Gastrocnemius medialis (tissue), 4 donors: ENCODE data around the gene RABAC1.

Source experiments
- CTCF ChIP-seq, 5 experiments: fragments of 450-650 bp in 3 of 5; fragments of 200-600 bp in 2 of 5; sonication (generic) in 2 of 5; IDR thresholded peaks in 4 of 5; conservative IDR thresholded peaks in 1 of 5; 1 replicate in 4 of 5; 2 replicates in 1 of 5; pipeline ENCODE4 v1.5.1; 2016 to 2019; ENCODE audit warnings: antibody characterized with exemption in 5 of 5, mild to moderate bottlenecking in 3 of 5, moderate library complexity in 3 of 5
- POLR2A ChIP-seq, 2 donors: fragments of 450-650 bp; IDR thresholded peaks; one replicate each; pipeline ENCODE4 v1.6.1; 2017; ENCODE audit warnings: antibody characterized with exemption in 2 of 2, mild to moderate bottlenecking in 2 of 2, moderate library complexity in 2 of 2

DNA sequence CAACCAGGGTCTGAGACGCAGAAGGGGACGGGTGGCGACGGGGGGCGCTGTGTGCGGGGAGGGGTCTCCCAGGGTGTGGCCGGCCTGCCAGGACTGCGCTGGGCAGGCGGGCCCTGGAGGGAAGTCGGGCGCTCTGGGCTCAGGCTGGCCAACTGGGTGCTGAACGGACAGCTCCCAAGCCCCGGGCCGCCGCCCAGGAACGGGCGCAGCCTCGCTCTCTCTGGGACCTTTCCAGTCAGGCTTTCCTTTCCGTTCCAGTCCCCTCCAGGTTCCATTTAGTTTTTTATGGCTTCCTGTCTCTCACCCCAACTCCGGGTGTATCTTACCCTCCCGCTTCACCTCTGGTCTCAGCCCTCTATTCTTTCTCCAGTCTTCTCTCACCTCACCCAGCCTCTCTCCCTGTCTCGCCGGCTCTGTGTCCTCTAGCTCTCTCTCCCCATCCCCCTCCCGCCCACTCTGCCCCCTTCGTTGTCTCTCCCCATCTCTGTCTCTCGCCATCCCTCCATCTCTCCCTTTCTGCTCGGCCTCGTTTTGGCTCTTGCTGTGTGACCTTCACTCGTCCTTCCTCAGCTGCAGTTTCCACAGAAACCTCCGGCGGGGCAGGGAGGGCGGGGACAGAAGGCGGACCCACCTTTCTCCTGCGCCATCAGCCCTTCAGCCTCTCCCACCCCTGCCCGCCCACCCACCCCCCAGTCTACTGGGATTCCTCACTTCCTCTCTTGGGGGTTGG lies 38.2 kb upstream of the RABAC1 start:
- no peak for TF ChIP-seq CTCF (IDR thresholded peaks at IDR 0.05 in 4 of 5, conservative IDR thresholded peaks at IDR 0.05 in 1 of 5)
- no peak for TF ChIP-seq POLR2A (IDR thresholded peaks at IDR 0.05)
